ENCODE results near the gene SPACA1. TPM values are rescaled to one million over a fixed set of nuclear protein-coding genes. Genes with fewer than 3 reads are reported as not detected.

SPACA1 gene
- total RNA-seq, 4 donors from 2014 or later, result not detected

- intact Hi-C loops (cut with DNase I; ENCODE audit: low total_unique reads), result no loop called here
- no peak for DNase-seq (ENCODE audit: low spot score in 2 of 2)
- H3K4me3 ChIP-seq (ENCODE audit: low read depth, poor library complexity, severe bottlenecking), result no peak overlapping the region
- no peak for TF ChIP-seq CTCF (IDR thresholded peaks at IDR 0.05)
- TF ChIP-seq POLR2A (IDR thresholded peaks at IDR 0.05), result no peak
Observed at GRCh38 chr6:88107241-88107640, 59.6 kb downstream of the SPACA1 start.

GRCh38 chr6:88111991-88112390 lies 64.3 kb downstream of the SPACA1 start:
- intact Hi-C loops (cut with DNase I; ENCODE audit: low total_unique reads), result no loop called here
- WGBS, 2 donors, result 20 to 43% methylated on average over 5 of the region's 5 CpGs
- TF ChIP-seq CTCF (IDR thresholded peaks at IDR 0.05), result no peak
- TF ChIP-seq POLR2A (IDR thresholded peaks at IDR 0.05), result no peak
- no peak for DNase-seq (ENCODE audit: low spot score in 2 of 2)
- H3K4me3 ChIP-seq (ENCODE audit: low read depth, poor library complexity, severe bottlenecking), result no peak overlapping the region

GRCh38 chr6:88114838-88115237 lies 67.2 kb downstream of the SPACA1 start:
- 25 to 31% methylated on average over 2 of the region's 2 CpGs for WGBS, 2 donors
- intact Hi-C loops (cut with DNase I; ENCODE audit: low total_unique reads), result no loop called here
- DNase-seq (ENCODE audit: low spot score in 2 of 2), result no peak
- TF ChIP-seq CTCF (IDR thresholded peaks at IDR 0.05) (no peak), POLR2A (IDR thresholded peaks at IDR 0.05) (no peak)
- H3K4me3 ChIP-seq (ENCODE audit: low read depth, poor library complexity, severe bottlenecking), result no peak overlapping the region

GRCh38 chr6:88115307-88115706 lies 67.7 kb downstream of the SPACA1 start:
- TF ChIP-seq POLR2A (IDR thresholded peaks at IDR 0.05) (no peak), CTCF (IDR thresholded peaks at IDR 0.05) (no peak)
- intact Hi-C loops (cut with DNase I; ENCODE audit: low total_unique reads), result no loop called here

GRCh38 chr6:88116276-88116675 lies 68.6 kb downstream of the SPACA1 start:
- 68 to 80% methylated on average over 3 of the region's 3 CpGs for WGBS, 2 donors
- intact Hi-C loops (cut with DNase I; ENCODE audit: low total_unique reads), result no loop called here
- no peak for DNase-seq (ENCODE audit: low spot score in 2 of 2)
- no peak overlapping the region for H3K4me3 ChIP-seq (ENCODE audit: low read depth, poor library complexity, severe bottlenecking)
- TF ChIP-seq CTCF (IDR thresholded peaks at IDR 0.05) (no peak), POLR2A (IDR thresholded peaks at IDR 0.05) (no peak)

More at GRCh38 chr6:88115307-88115706, 67.7 kb downstream of the SPACA1 start:
- H3K4me3 ChIP-seq (ENCODE audit: low read depth, poor library complexity, severe bottlenecking), result no peak overlapping the region
- DNase-seq (ENCODE audit: low spot score in 2 of 2), result no peak
- 43 to 89% methylated on average over 2 of the region's 2 CpGs for WGBS, 2 donors

Other genes with a start within 250 kb of the SPACA1 start
- 10 to 100 TPM in 1 of 4 donors, 1 to 10 TPM in 3; 2.6 to 17.7 (median 5.0) TPM for gene CNR1, start 118.5 kb downstream of the SPACA1 start, total RNA-seq